ENCODE measurements around the gene SEMA7A.
"Not testable (repeated sequence)": the region's sequence is repeated elsewhere in the genome, so short reads cannot be mapped to it uniquely, and the experiment has no call there.

SEMA7A gene

GRCh38 chr15:74398183-74398582, 35.6 kb downstream of the SEMA7A start:
- no peak for DNase-seq

- DNase-seq = no peak
These were observed 36.3 kb downstream of the SEMA7A start for GRCh38 chr15:74397239-74398068.

- no peak for DNase-seq
These were observed 37.1 kb downstream of the SEMA7A start for GRCh38 chr15:74396445-74397238.

- DNase-seq = no peak
These were observed 37.7 kb downstream of the SEMA7A start for GRCh38 chr15:74396146-74396438.

DNA sequence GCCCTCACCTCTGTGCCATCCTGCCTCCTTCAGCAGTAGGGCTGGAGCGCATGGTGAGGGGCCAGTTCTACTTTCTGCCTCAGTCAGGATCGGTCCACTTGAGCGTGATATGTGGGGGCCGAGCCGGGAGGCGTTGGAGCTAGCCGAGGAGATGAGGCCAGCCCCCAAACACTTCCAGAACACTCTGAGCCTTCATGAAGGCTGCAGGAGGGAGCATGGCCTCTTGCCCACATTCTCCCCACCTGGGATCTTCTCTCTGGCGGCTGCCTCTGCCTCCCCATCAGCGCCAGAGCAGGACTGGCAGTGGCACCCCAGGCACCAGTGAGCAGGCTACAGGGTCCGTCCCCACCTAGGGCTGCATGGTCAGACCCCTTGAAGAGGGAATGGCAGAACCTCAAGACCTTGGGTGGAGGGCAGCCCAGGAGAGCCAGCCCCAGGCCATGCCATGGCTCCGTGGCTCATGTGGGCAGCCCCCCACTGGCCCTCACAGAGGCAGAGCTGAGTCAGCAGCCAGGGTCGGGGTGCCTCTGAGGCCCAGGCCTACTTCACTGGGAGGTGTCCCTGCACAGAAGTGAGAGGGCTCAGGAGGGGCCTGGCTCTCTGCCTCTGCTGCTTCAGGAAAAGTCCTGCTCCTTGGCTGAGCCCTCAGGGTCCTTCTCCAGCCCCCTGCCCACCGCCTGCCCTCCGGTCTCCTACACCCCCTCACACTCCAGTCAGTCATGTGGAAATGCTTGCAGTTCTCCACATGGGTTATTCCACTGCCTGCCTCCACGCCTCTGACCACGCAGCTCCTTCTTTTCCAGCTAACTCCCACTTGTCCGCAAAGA, 38.2 kb downstream of the SEMA7A start:
- DNase-seq = no peak

DNA sequence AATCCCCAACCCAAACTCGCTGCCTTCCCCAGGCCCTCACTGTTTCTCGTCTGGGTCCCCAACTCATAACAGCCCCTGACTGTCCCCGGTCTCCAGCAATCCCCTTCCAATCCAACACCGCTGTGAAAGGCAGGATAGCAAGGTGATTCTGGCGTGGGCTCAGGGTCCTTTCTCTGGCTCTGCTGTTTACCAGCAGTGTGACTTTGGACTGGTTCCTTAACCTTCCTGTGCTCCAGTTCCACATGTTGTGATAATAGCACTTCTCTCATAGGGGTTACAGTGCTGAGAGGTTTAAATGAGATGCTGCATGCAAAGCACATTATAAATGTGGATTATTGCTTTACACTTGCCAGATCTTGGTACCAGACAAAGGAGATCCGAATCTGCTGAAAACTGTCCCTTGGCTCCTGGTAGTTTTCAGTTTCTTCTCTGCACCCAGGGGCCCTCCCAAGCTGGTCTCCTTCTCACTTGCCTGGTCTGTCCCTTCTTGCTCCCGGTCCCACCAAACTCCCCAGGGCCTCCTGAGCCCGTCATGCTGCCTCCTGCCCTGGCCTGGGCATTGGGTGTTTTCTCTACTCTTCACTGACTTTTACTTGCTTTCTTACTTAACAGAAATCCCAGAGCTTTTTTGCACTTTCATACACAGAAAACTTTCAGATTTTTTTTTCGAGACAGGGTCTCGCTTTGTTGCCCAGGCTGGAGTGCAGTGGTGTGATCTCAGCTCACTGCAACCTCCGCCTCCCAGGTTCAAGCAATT, 39.5 kb downstream of the SEMA7A start:
- no peak for DNase-seq

DNA sequence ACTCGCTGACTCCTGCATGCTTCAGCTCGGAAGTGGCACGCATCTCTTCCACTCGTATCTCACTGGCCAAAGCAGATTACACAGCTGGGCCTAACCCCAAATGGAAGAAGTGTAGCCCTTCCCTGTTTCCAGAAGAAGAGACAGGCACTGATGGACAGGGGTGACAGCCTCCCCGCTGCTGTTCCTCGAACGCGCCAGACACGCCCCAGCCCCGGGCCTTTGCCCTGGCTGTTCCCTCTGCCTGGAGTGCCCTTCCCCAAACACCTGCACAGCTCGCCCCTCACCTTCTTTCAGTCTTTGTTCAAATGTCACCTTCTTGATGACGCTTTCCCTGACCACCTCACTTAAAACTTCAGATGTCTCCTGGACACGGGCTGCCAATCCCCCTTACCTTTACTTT, 40.3 kb downstream of the SEMA7A start:
- no peak for DNase-seq

DNA sequence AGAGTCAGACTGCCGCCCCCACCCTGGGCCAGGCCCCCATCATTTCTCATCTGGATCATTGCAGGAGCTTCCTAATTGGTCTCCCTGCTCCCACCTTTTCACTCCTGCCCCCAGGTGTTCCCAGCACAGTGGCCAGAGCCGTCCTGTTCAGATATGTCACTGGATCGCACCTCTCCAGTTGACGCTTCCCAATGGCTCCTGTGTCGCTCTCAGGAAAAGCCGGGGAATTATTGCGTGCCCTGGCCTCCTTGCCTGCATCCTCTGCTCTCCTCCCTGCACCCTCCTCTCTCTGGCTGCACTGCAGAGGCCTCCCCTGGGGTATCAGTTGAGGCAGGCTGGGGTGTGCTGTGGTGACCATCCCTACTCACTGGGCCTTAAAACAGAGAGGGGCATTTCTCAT, 40.9 kb downstream of the SEMA7A start:
- no peak for DNase-seq

DNA sequence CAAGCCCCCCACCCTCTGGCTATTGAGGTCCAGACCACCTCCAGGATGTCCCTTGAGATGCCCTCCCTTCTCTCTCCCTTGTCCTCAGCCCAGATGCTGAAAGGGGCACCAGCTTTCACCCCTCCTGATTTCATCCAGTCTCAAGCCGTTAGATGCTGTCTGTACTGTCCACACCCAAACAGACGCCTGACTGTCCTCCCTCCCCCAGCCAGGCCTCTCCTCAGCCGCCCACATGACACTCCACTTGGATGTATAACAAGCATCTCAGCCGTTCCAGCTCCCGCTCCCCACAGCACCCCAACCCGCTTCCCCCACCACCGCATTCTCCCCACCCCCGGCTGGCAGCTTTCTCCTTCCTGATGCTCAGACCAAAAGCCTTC, 41.3 kb downstream of the SEMA7A start:
- no peak for DNase-seq

DNA sequence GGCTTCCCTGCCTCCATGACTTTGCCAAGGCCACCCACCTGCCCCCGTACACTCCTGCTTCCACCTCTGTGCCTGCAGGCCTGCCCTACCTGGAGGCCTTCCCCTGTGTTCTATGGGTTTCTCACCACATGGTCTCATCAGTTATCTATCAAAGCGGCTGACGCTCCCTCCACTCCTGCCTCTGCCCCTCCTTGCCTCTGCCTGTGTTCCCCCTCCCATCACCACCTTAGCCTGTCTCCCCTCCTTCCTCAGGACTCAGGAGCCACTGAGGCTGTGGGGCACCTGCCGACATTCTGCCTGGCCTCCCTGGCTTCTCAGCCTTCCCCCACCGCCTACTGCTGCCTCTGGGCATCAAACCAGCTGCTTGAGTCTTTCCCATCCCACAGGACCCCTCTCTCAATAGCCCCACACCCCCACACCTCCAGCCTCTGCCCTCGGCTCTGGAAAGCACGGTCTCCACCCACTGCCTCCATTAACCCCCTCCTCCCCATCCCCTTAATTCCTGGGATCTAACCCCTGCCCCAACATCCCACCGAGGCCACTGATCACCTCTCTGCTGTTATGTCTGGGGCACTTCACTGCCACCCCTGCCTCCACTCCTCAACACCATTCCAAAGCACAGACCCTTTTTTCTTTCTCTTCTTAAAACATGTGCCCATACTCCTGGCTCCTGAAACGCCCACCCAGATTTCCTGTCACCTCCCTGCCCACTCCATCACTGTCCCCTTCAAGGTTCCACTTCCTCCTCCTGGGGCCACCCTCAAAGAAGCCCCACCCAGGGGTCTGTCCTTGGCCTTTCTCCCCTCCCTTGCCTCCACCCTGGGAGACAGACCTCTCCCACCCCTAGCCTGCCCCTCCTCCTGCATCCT, 41.9 kb downstream of the SEMA7A start:
- DNase-seq = no peak

GRCh38 chr15:74390647-74391288, 43.0 kb downstream of the SEMA7A start:
- DNase-seq = no peak

GRCh38 chr15:74390049-74390646, 43.6 kb downstream of the SEMA7A start:
- DNase-seq = not testable (repeated sequence)

GRCh38 chr15:74389241-74390048, 44.3 kb downstream of the SEMA7A start:
- no peak for DNase-seq

GRCh38 chr15:74388363-74388951, 45.3 kb downstream of the SEMA7A start:
- no peak for DNase-seq

- no peak for DNase-seq
These were observed 46.0 kb downstream of the SEMA7A start for GRCh38 chr15:74387621-74388362.

DNA sequence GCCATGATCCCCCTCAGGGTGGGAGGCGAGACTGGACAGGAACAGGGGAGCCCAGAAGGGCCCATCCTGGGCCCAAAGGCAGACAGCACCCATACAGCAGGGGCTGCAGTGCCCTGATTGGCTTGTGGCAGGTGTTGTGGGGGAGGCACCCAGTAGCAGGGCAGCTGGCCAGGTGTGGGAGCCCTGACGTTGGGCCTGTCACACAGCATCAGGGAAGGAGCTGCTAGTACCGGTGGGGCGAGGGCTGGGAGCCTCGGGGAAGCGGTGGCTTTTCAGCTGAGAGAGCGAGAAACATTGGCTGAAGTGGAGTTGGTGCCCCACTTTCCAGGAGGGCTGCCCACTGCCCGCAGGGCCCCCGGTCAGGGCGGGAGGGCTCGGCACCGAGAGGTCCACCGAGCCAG, 46.6 kb downstream of the SEMA7A start:
- DNase-seq = no peak

DNA sequence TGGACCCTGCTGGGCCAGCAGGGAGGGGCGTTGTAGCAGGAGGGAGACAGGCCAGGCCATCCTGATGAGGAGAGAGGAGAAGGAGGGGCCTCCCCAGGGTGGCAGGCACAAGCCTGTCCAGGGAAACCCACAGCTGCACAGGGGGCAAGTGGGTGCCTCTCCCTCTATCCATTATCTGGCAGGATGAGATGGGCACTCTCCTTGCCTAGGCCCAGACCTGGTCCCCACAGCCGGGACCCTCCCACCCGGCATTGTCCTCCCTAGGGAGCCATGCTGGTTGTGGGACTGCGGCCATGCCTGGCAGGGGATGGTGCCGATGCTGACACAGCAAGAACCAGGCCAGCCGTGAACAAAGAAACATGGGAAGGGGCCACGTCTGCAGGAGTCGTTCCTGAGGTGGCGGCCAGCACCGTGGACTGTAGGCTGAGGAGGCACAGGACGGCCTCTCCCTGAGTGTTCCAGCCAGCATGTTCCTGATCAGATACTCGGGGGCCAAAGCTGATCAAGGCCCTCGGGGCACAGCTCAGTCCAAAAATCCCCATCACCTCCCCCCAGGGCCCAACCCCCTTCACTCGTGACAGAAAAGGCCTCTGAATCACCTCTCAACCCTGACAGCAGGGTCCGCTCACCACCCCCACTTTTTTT, 47.1 kb downstream of the SEMA7A start:
- no peak for DNase-seq

GRCh38 chr15:74385733-74386132, 48.0 kb downstream of the SEMA7A start:
- no peak for DNase-seq
